Measurements from ENCODE around the gene HCK. TPM values are rescaled to one million over a fixed set of nuclear protein-coding genes. Genes with fewer than 3 reads are reported as not detected.

The HCK gene
- total RNA-seq = not detected in 2 replicates

DNA sequence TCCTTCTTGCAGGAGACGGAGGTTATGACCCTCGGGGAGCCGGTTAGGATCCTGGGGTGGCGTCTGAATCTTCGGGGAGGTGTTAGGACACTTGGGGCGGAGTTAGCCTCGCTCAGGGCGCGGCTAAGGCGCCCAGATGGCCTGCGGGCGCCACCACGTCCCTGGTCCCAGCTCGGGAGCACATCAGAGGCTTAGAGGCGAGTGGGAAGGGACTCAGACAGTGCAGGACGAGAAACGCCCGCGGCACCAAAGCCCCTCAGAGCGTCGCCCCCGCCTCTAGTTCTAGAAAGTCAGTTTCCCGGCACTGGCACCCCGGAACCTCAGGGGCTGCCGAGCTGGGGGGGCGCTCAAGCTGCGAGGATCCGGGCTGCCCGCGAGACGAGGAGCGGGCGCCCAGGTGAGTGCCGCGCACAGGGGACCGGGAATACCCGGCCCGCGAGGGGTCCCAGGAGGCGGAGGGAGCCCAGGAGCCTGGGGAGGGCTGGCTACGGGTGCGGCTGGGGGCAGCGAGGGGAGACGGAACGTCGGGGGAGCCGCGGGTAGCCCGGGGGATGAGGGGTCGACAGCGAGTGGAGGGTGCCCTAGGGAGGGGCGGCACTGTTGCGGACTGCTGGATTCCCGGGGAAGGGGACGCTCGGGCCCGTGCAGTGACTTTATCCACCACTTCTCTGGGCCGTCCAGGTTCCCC lies at the start of gene HCK:
TSS of gene HCK (plus strand) at position 153 of the 688 bp plus-strand sequence.
- DNase-seq (ENCODE audit: low read depth) = no peak

DNA sequence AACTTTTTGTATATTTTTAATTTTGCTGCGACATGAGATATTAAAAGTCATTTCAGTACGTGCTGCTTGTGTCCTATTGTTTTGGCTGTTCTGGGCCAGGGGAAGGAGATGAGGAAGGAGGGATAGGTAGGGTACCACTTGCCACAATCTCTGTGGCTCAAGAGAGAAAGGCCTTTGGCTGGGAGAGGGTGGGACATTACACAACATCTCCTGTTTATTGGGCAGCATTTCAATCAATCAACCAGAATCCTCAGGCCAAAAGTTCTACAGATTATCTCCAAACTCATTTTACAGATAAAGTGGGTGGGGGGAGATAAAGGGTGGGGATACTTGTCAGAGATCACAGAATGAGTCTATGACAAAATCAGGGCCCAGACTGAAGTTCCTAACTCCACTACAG lies 48.7 kb upstream of the HCK start:
- DNase-seq (ENCODE audit: low read depth) = no peak

DNA sequence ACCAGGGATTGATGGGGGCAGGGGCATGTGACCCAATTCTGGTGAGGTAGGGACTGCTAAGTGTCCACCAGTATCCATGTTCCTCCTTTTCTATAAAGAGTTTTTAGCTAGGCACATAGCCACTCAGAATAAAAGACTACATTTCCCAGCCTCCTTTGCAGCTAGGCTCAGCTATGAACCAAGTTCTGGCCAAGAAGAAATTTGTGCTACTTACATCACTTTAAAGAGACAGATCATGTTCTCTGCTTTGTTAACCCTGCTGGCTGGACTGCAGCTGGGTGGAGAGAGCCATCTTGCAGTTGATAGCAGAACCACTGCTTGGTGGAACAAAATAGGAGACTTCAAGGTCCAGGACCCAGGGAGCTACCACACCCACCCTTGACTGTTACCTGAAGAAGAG lies 47.1 kb upstream of the HCK start:
- peak; percentile 6 for DNase-seq (ENCODE audit: low read depth)

- DNase-seq (ENCODE audit: low read depth) = no peak
Measured at GRCh38 chr20:32006053-32006452, 46.0 kb upstream of the HCK start.

DNA sequence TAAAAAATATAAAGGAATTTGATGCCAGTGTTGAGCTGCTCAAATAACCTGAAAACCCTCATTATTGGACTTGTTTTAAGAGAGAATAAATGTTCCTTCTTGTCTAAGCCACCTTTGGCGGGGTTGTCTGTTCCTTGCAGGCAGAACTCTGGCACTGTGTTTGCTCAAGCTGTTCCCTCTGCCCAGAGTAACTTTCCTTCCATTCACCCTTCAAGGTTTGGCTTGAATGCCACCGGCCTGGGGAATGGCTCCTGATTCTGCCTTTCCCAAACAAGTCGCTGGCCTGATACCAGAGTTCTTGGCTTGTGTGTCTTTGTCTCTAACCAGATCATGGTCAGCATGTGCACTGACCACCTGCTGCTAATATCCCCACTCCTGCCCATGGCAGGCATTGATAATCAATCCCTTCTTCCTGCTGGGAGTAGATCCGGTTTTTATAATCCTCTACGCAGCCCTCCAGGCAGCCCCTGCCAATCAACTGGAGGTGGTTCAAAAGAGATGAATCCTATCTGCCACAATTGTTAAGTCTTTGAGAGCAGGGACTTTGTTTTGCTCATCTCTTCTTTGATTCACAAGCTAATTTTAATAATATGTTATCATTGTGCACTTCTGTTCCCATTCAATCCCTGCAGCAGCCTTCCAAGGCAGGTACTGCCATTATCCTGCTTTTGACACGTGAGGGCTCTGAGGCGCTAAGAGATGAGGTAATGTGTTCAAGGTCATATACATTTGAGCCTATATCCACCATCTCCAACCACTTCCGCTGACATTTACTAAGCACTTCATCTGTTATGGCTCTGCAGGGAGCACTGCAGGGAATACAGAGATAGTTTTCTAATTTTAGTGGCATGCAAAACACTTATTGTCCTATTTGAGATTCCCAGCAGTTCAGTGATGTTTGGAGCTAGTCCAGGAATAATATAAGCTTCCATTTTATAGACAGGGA lies 44.9 kb upstream of the HCK start:
- no peak for DNase-seq (ENCODE audit: low read depth)

DNA sequence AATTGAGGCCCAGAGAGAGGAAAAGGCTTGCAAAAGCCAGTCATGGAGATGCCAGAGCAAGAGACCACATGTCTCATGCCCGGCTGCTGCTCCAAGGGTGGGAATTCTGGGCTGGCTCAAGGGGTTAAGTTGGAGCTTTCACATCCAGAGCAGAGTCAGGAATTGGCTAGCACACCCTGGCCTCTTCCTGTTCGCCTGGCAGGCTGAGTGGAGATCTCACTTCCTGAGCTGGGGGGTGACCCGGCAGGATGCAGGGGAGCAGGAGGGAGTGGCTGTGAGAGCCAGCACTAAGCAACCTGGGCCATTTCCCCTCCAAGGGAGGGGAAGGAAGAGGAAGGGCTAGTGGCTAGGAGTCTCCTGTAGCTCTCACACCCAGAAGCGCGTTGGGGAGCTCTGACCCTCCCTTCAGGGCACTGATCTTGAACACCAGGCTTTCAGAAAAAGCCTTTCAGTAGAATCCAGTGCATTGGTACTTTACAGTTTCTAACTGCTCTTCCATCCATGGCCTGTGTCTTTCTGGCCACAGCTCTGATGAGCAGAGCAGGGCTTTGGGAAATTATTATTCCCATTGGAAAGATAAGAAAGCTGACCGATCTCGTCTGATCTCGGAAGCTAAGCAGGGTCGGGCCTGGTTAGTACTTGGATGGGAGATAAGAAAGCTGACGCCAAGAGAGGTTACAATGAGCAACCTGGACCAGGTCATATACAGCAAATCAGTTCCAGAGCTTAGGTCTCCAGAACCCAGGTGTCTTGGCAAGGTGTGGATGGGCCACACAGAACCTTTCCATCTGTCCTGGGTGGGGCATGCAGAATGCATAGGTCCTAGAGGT lies 44.0 kb upstream of the HCK start:
- DNase-seq (ENCODE audit: low read depth) = no peak

- no peak for DNase-seq (ENCODE audit: low read depth)
Measured at GRCh38 chr20:32009564-32009963, 42.5 kb upstream of the HCK start.

GRCh38 chr20:32010101-32010500 lies 41.9 kb upstream of the HCK start, which contains the start of gene CCM2L:
CCM2L (plus strand) TSS chr20:32010438; CDS start chr20:32010455, 17 bp downstream.
- no peak for DNase-seq (ENCODE audit: low read depth)

GRCh38 chr20:32010666-32011065 lies 41.4 kb upstream of the HCK start:
- DNase-seq (ENCODE audit: low read depth) = no peak

GRCh38 chr20:32012159-32012688 lies 39.8 kb upstream of the HCK start:
- peak; percentile 18 for DNase-seq (ENCODE audit: low read depth)

- DNase-seq (ENCODE audit: low read depth) = no peak
Measured at GRCh38 chr20:32013326-32013725, 38.7 kb upstream of the HCK start.

- DNase-seq (ENCODE audit: low read depth) = no peak
Measured at GRCh38 chr20:32017711-32018251, 34.3 kb upstream of the HCK start.

DNA sequence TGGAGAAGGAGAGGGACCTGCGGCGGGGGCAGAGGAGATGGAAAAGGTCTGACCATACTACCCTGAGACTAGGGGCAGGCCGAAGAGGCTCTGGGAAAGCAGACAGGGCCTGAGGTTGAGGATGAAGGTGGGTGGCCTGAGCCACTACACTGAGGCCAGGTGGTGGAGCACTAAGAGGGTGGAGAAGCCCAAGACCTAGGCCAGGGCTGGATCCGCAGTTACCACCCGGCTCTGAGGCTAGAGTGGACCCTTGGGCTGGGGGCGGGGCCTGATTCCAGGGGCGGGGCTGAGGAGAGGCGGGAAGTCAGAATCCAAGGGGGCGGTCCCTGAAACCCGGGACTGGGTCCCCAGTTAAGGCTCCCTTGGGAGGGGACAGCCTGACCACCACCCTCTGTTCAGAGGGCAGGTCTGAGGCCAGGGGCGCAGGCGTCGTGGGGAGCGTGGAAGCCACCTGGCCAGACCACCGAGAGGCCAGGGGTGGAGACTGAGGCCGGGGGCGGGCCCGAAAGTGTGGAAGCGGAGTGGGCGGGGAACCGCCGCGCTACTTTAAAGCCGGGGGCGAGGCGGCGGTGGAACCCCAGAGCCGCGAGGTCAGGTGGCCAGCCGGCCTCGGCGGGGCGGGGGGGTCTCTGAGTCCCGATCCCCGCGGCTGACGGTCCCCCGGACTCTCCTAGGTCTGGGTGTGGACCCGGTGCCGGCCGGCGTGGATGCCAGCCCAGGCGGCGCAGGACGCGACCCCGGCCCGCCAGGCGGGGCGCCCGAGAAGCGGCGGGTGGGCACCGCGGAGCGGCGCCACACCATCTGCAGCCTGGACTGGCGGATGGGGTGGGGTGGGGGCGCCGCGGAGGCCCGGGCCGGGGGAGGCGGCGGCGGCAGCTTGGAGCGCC lies 33.5 kb upstream of the HCK start:
- DNase-seq (ENCODE audit: low read depth) = peak; percentile 6

DNA sequence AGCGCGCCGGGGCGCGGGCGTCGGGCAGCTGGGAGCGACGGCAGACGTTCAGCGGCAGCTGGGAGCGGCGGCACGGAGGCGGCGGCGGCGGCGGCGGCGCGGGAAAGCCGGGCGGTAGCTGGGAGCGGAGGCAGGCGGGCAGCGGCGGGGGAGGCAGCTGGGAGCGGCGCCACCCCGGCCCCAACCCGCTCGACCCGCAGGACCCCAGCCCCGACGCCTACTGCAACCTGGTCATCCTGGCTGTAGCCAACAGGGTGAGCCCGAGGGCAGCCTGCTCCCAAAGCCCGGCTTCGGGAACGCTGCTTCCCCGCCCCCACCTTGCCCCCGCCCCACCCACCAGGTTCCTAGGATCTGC lies 32.9 kb upstream of the HCK start:
- no peak for DNase-seq (ENCODE audit: low read depth)

DNA sequence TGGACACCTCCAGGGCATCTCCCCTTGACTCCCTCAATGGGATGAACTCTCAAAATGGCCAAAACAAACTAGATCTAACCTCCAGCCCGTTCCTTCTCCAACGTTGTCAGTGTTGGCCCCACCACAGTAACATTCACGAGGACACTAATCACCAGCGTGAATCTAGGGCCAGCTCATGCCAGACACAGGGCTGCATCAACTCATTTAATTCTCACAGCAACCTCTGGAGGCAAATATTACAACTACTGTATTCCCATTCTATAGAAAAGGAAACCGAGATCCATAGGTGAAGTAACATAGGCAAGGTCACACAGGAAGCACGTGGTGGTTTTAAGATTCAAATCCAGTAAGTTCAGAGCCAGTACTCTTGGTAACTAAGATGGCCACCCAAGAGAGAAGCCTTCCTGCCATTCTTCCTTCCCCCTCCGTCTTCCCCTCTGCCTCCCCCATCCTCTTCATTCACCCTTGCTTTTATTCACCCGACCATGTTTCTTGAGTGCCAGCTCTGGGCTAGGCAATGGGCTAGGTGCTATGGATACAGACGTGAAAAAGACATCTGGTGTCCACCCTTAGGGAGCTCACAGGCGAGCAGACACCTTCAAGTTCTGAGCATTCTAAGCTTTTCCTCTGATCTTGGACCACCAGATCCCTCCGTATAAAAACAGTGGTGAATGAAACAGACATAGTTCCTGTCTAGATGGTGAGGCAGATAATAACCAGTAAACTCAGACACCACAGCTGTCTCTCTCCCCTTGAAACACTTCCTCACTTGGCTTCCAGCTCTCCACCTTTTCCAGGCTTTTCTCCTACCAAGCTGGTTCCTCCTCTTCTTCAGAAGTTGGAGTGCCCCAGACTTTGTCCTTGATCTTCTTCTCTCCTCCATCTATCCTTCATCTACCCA lies 32.2 kb upstream of the HCK start:
- no peak for DNase-seq (ENCODE audit: low read depth)

- no peak for DNase-seq (ENCODE audit: low read depth)
Measured at GRCh38 chr20:32021091-32021490, 31.0 kb upstream of the HCK start.

- no peak for DNase-seq (ENCODE audit: low read depth)
Measured at GRCh38 chr20:32024683-32025295, 27.3 kb upstream of the HCK start.

DNA sequence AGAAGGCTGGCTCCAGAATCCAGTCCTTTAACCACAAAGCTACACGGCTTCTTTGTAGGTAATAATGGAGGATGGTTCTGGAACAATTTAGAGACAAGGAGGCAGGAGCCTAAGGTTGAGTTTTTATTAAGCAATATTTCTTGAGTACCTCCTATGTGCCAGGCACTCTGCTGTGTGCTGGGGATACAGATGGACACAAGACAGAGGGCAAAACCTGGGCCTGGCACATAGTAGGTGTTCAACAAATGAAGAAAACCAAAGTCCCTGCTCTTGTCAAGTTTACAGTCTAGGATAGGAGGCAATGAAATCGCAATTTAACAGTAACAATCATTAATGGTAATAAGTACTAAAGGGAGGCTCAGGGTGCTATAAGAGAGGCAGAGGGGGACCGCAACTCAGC lies 24.4 kb upstream of the HCK start:
- DNase-seq (ENCODE audit: low read depth) = no peak
